GM23338 (cell line): ENCODE measurements around the gene ELFN1.

Experiments
- CREB1 ChIP-seq: fragments of 250-450 bp; sonication (Bioruptor Pico); IDR thresholded peaks from 2 replicates; pipeline ENCODE4 v1.5.0; 2020; ENCODE audit warnings: low read depth, mild to moderate bottlenecking, moderate library complexity
- ETS1 ChIP-seq: IDR thresholded peaks from 2 replicates; pipeline ENCODE4 v1.6.1; 2016; ENCODE audit warnings: antibody characterized with exemption
- EZH2 ChIP-seq: fragments of 200-600 bp; sonication (generic); IDR thresholded peaks from one replicate; pipeline ENCODE4 v1.8.0; 2017; ENCODE audit warnings: antibody characterized with exemption, mild to moderate bottlenecking, low read depth; ENCODE audit not compliant: unreplicated experiment
- EZH2phosphoT487 ChIP-seq: fragments of 200-600 bp; sonication (generic); IDR thresholded peaks from one replicate; pipeline ENCODE4 v1.8.1; 2018; ENCODE audit warnings: antibody characterized with exemption; ENCODE audit not compliant: unreplicated experiment
- JUNB ChIP-seq: IDR thresholded peaks from one replicate; pipeline ENCODE4 v1.6.1; 2016; ENCODE audit warnings: antibody characterized with exemption; ENCODE audit not compliant: unreplicated experiment
- POLR2AphosphoS5 ChIP-seq: IDR thresholded peaks from 2 replicates; pipeline ENCODE4 v1.6.1; 2016; ENCODE audit warnings: antibody characterized with exemption, low read depth
- REST ChIP-seq: IDR thresholded peaks from one replicate; pipeline ENCODE4 v1.6.1; 2018; ENCODE audit warnings: antibody characterized with exemption; ENCODE audit not compliant: unreplicated experiment
- ZNF114 ChIP-seq: fragments of 250-450 bp; sonication (Bioruptor Pico); IDR thresholded peaks from 2 replicates; pipeline ENCODE4 v1.5.0; 2020; ENCODE audit warnings: mild to moderate bottlenecking, moderate library complexity
- ZNF462 ChIP-seq: fragments of 250-450 bp; sonication (Bioruptor Pico); IDR thresholded peaks from 2 replicates; pipeline ENCODE4 v1.5.0; 2020; ENCODE audit warnings: mild to moderate bottlenecking, moderate library complexity
- TF ChIP-seq, protein P1 (sequence below), 2 experiments: fragments of 200-600 bp in 1 of 2; sonication (generic) in 1 of 2; conservative IDR thresholded peaks; 2 replicates each; pipeline versions ENCODE4 v1.5.1 to v1.6.1; 2016 to 2017; ENCODE audit warnings: antibody characterized with exemption in 2 of 2, low read depth in 2 of 2, mild to moderate bottlenecking in 2 of 2, moderate library complexity in 1 of 2

DNA sequence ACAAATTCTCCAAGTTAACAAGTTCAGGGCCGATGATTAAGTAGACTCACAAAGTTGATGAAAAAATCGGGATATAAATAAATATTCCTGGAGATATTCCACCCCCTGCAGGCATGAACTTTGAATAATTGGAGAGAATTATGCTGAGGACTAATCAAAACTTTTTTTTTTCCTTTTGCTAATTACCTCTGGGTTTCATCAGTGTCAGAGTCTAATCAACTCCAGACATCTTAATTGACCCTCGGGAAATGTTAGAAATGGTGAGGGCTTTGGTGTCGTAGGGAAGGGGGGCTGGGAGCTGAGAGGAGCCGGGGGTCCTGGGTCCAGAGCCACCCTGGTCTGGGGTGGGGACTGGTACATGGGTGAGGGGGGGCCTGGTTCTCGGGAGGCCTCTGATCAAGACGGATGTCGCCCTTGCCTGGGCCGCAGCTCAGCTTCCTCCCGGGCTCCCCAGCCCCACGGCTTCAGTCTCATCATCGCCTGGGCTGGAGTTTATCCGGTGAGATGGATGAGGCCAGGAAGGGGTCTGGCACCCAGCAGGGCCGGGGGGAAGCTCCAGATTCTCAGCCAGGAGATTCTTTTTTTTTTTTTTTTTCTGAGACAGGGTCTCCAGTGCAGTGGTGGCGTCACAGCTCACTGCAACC lies 30.4 kb upstream of the ELFN1 start:
- TF ChIP-seq, protein P1, sequence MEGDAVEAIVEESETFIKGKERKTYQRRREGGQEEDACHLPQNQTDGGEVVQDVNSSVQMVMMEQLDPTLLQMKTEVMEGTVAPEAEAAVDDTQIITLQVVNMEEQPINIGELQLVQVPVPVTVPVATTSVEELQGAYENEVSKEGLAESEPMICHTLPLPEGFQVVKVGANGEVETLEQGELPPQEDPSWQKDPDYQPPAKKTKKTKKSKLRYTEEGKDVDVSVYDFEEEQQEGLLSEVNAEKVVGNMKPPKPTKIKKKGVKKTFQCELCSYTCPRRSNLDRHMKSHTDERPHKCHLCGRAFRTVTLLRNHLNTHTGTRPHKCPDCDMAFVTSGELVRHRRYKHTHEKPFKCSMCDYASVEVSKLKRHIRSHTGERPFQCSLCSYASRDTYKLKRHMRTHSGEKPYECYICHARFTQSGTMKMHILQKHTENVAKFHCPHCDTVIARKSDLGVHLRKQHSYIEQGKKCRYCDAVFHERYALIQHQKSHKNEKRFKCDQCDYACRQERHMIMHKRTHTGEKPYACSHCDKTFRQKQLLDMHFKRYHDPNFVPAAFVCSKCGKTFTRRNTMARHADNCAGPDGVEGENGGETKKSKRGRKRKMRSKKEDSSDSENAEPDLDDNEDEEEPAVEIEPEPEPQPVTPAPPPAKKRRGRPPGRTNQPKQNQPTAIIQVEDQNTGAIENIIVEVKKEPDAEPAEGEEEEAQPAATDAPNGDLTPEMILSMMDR (conservative IDR thresholded peaks at IDR 0.05; ENCODE audit: low read depth in 2 of 2), result no peak
- no peak for TF ChIP-seq EZH2
- TF ChIP-seq ZNF114 (CRISPR knock-in tag), result no peak
- TF ChIP-seq ETS1, result no peak
- no peak for TF ChIP-seq POLR2AphosphoS5
- TF ChIP-seq REST, result no peak
- TF ChIP-seq EZH2phosphoT487, result no peak
- TF ChIP-seq ZNF462, result no peak
- no peak for TF ChIP-seq CREB1 (CRISPR knock-in tag)
- no peak for TF ChIP-seq JUNB
